ENCODE results near the gene FAM131C.

The FAM131C gene

DNA sequence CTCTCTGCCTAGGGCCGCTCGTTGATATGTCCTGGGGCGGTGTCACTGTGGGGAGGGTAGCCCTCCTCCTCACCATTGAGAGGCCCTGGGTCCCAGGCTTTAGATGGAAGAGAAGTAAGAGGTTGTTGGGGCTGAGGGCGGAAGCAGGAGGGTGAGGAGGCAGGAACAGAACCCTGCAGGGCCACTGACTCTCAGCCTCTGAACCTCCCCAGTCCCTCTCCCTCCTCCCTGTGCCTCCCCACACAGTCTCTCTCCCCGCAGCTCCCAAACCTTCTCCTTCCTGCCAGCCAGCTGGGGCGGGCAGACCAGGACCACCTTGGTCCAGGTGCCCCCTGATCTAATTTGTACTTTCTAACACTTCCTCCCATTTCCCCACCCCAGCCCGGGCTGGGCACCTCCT lies 14.3 kb upstream of the FAM131C start:
- Histone ChIP-seq H3K9ac (ENCODE audit: low read depth, low read length, poor library complexity) (no peak overlapping the region), H4K8ac (ENCODE audit: low read depth, low read length) (peak overlapping the region; percentile 58), H3K4me2 (ENCODE audit: insufficient read depth, low read length, poor library complexity, severe bottlenecking) (no peak overlapping the region), H4K91ac (ENCODE audit: low read depth, low read length, poor library complexity) (peak overlapping the region; percentile 7), H3K18ac (ENCODE audit: low read length) (peak overlapping the region; percentile 91), H3K27ac (replicated peaks; ENCODE audit: low read length) (no peak overlapping the region), H3K36me3 (replicated peaks in 1 of 2; ENCODE audit: control insufficient read depth in 2 of 2, insufficient read depth in 2 of 2, low read length in 2 of 2) (no peaks in the 10 kb centered on the region), H3K27me3 (ENCODE audit: control insufficient read depth in 3 of 3, insufficient read depth in 3 of 3, low read depth in 1 of 3, low read length in 3 of 3) (peaks cover 0 to 23% (median 0%) of the 10 kb centered on the region in 3 experiments), H3K79me1 (ENCODE audit: low read depth, low read length) (no peaks in the 10 kb centered on the region), H2BK120ac (ENCODE audit: low read depth, low read length) (peak overlapping the region; percentile 56), H2BK5ac (ENCODE audit: low read length) (no peak overlapping the region), H2AK5ac (ENCODE audit: low read depth, low read length) (peak overlapping the region; percentile 99), H3K4me3 (ENCODE audit: low read length in 2 of 2) (no peak overlapping the region), H2AFZ (ENCODE audit: low read length) (no peak overlapping the region), H2BK15ac (ENCODE audit: low read length) (peak overlapping the region; percentile 90), H3K4me1 (ENCODE audit: control insufficient read depth in 2 of 2, insufficient read depth in 1 of 2, low read depth in 1 of 2, low read length in 2 of 2) (peaks cover 0 to 10% of the 10 kb centered on the region in 2 donors), H3K23ac (ENCODE audit: low read depth, low read length, poor library complexity) (no peak overlapping the region), H3K14ac (ENCODE audit: low read length) (peak overlapping the region; percentile 77), H2BK12ac (ENCODE audit: low read length) (peak overlapping the region; percentile 89), H3K9me3 (replicated peaks in 1 of 2; ENCODE audit: control insufficient read depth in 2 of 2, insufficient read depth in 1 of 2, low read depth in 1 of 2, low read length in 2 of 2) (no peaks in the 10 kb centered on the region), H3K4ac (ENCODE audit: low read length) (no peak overlapping the region)
- no peak for DNase-seq (ENCODE audit: low spot score)
- no CpG with 5 or more reads among the region's 7 CpGs for WGBS, 2 donors (ENCODE audit: extremely low coverage in 2 of 2, insufficient read length in 2 of 2, insufficient replicate concordance in 1 of 2)

DNA sequence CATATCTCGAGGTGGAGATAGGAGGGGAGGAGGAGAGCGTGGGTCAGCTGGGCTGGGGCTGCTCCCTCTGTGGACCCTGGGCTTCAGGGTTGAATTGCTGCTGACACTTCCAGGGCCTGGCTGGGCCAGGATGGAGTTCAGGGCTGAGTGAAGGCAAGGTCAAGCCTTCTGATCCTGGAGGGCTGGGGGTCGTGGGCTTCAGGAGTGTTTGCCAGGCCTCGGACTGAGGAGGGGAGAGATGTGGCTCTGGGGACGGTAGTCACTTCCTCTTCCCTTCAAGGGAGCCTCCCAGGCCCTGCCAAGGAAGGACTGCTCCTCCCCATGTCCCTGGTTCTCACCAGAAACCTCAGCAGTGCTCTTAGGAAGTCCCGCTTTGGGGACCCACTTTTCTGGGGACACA lies 12.1 kb upstream of the FAM131C start:
- peak overlapping the region; percentile 13 for H3K14ac ChIP-seq (ENCODE audit: low read length)
- no peaks in the 10 kb centered on the region for H3K9me3 ChIP-seq (replicated peaks in 1 of 2; ENCODE audit: control insufficient read depth in 2 of 2, insufficient read depth in 1 of 2, low read depth in 1 of 2, low read length in 2 of 2)
- H2BK12ac ChIP-seq (ENCODE audit: low read length), result no peak overlapping the region
- no peak overlapping the region for H4K91ac ChIP-seq (ENCODE audit: low read depth, low read length, poor library complexity)
- H3K79me1 ChIP-seq (ENCODE audit: low read depth, low read length), result no peaks in the 10 kb centered on the region
- peaks cover 0 to 15% (median 0%) of the 10 kb centered on the region in 3 experiments for H3K27me3 ChIP-seq (ENCODE audit: control insufficient read depth in 3 of 3, insufficient read depth in 3 of 3, low read depth in 1 of 3, low read length in 3 of 3)
- H2AFZ ChIP-seq (ENCODE audit: low read length), result peak overlapping the region; percentile 64
- no peak overlapping the region for H3K23ac ChIP-seq (ENCODE audit: low read depth, low read length, poor library complexity)
- peak overlapping the region; percentile 39 for H3K9ac ChIP-seq (ENCODE audit: low read depth, low read length, poor library complexity)
- H3K4me1 ChIP-seq (ENCODE audit: control insufficient read depth in 2 of 2, insufficient read depth in 1 of 2, low read depth in 1 of 2, low read length in 2 of 2), result peaks cover 0 to 8% of the 10 kb centered on the region in 2 donors
- H2AK5ac ChIP-seq (ENCODE audit: low read depth, low read length), result no peak overlapping the region
- peak overlapping the region; percentile 55 for H3K18ac ChIP-seq (ENCODE audit: low read length)
- no CpG with 5 or more reads among the region's 6 CpGs for WGBS, 2 donors (ENCODE audit: extremely low coverage in 2 of 2, insufficient read length in 2 of 2, insufficient replicate concordance in 1 of 2)
- H4K8ac ChIP-seq (ENCODE audit: low read depth, low read length), result no peak overlapping the region
- H3K4ac ChIP-seq (ENCODE audit: low read length), result no peak overlapping the region
- no peaks in the 10 kb centered on the region for H3K36me3 ChIP-seq (replicated peaks in 1 of 2; ENCODE audit: control insufficient read depth in 2 of 2, insufficient read depth in 2 of 2, low read length in 2 of 2)
- H2BK15ac ChIP-seq (ENCODE audit: low read length), result peak overlapping the region; percentile 47
- no peak for DNase-seq (ENCODE audit: low spot score)
- H3K4me2 ChIP-seq (ENCODE audit: insufficient read depth, low read length, poor library complexity, severe bottlenecking), result no peak overlapping the region
- H2BK120ac ChIP-seq (ENCODE audit: low read depth, low read length), result no peak overlapping the region
- no peak overlapping the region for H3K4me3 ChIP-seq (ENCODE audit: low read length in 2 of 2)
- no peak overlapping the region for H3K27ac ChIP-seq (replicated peaks; ENCODE audit: low read length)
- peak overlapping the region; percentile 58 for H2BK5ac ChIP-seq (ENCODE audit: low read length)

DNA sequence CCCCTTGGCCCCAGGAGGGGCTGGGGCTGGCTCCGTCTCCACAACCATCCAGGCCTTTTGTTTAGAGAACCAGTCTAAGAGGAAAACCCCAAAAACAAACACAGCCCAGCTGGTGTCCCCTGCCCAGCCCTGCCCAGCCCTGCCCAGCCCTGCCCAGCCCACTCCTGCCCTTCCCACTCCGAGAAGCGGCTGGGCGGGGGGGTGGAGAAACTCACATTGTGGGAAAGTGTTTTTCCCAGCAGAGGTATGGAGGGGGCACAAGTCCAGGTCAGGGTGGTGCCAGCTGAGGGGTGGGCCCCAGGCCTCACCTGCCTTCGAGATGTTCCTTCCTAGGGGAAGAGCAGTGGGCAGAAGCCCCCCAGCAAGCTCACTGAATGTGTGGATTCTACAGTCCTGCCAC lies 10.0 kb upstream of the FAM131C start:
- no CpG with 5 or more reads among the region's 5 CpGs for WGBS, 2 donors (ENCODE audit: extremely low coverage in 2 of 2, insufficient read length in 2 of 2, insufficient replicate concordance in 1 of 2)
- Histone ChIP-seq H3K4me2 (ENCODE audit: insufficient read depth, low read length, poor library complexity, severe bottlenecking) (no peak overlapping the region), H2BK15ac (ENCODE audit: low read length) (peak overlapping the region; percentile 85), H3K9me3 (replicated peaks in 1 of 2; ENCODE audit: control insufficient read depth in 2 of 2, insufficient read depth in 1 of 2, low read depth in 1 of 2, low read length in 2 of 2) (no peaks in the 10 kb centered on the region), H3K4me1 (ENCODE audit: control insufficient read depth in 2 of 2, insufficient read depth in 1 of 2, low read depth in 1 of 2, low read length in 2 of 2) (peaks cover 5 to 9% of the 10 kb centered on the region in 2 donors), H3K27ac (replicated peaks; ENCODE audit: low read length) (no peak overlapping the region), H2BK5ac (ENCODE audit: low read length) (no peak overlapping the region), H2AFZ (ENCODE audit: low read length) (no peak overlapping the region), H3K36me3 (replicated peaks in 1 of 2; ENCODE audit: control insufficient read depth in 2 of 2, insufficient read depth in 2 of 2, low read length in 2 of 2) (no peaks in the 10 kb centered on the region), H4K91ac (ENCODE audit: low read depth, low read length, poor library complexity) (no peak overlapping the region), H3K79me1 (ENCODE audit: low read depth, low read length) (no peaks in the 10 kb centered on the region), H2BK120ac (ENCODE audit: low read depth, low read length) (peak overlapping the region; percentile 26), H3K18ac (ENCODE audit: low read length) (peak overlapping the region; percentile 92), H3K9ac (ENCODE audit: low read depth, low read length, poor library complexity) (no peak overlapping the region), H2BK12ac (ENCODE audit: low read length) (peak overlapping the region; percentile 58), H3K27me3 (ENCODE audit: control insufficient read depth in 3 of 3, insufficient read depth in 3 of 3, low read depth in 1 of 3, low read length in 3 of 3) (peaks cover 0 to 9% (median 0%) of the 10 kb centered on the region in 3 experiments), H3K14ac (ENCODE audit: low read length) (no peak overlapping the region), H3K4me3 (ENCODE audit: low read length in 2 of 2) (no peak overlapping the region), H4K8ac (ENCODE audit: low read depth, low read length) (no peak overlapping the region), H3K23ac (ENCODE audit: low read depth, low read length, poor library complexity) (no peak overlapping the region), H3K4ac (ENCODE audit: low read length) (no peak overlapping the region), H2AK5ac (ENCODE audit: low read depth, low read length) (peak overlapping the region; percentile 98)
- DNase-seq (ENCODE audit: low spot score), result no peak

DNA sequence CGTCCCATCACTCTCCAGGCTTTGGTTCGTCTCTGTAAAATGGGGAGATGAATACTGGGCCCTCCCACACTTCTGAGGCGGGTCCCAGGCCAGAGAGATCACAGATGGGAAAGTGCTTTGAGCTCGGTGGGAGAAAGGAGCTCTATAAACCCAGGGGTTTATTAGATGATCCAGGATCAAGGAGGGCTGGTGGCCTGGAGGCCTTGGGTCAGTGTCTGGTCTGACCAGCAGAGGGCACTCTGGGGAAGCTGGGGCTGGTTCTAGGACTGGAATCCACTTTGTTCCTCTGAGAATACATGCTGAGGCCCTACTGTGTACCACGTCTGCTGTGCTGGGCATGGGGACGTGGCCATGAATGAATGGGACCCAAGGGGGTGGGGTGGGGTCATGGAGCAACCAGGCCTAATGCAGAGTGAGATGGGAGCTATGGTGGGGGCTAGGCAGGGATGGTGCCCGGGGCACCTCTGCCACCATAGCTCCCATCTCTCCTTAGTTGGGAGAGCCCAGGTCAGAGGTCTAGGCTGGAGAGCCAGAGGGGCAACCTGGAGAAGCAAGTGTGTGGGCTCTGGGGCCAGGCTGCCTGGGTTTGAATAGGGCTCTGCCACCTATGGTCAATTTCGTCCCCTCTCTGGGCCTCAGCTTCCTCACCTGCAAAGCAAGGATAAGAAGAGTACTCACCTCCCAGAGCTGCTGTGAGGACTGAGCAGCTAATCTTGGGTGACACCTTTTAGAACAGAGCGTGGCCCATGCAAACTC lies 9.0 kb upstream of the FAM131C start:
- H3K23ac ChIP-seq (ENCODE audit: low read depth, low read length, poor library complexity), result peak overlapping the region; percentile 12
- peak; percentile 74 for DNase-seq (ENCODE audit: low spot score)
- peaks cover 5 to 8% of the 10 kb centered on the region in 2 donors for H3K4me1 ChIP-seq (ENCODE audit: control insufficient read depth in 2 of 2, insufficient read depth in 1 of 2, low read depth in 1 of 2, low read length in 2 of 2)
- no peaks in the 10 kb centered on the region for H3K36me3 ChIP-seq (replicated peaks in 1 of 2; ENCODE audit: control insufficient read depth in 2 of 2, insufficient read depth in 2 of 2, low read length in 2 of 2)
- peak overlapping the region; percentile 14 for H2BK120ac ChIP-seq (ENCODE audit: low read depth, low read length)
- H2BK12ac ChIP-seq (ENCODE audit: low read length), result peak overlapping the region; percentile 24
- no peak overlapping the region for H4K8ac ChIP-seq (ENCODE audit: low read depth, low read length)
- H3K18ac ChIP-seq (ENCODE audit: low read length), result peak overlapping the region; percentile 11
- H3K4me2 ChIP-seq (ENCODE audit: insufficient read depth, low read length, poor library complexity, severe bottlenecking), result no peak overlapping the region
- peaks cover 0 to 6% (median 0%) of the 10 kb centered on the region in 3 experiments for H3K27me3 ChIP-seq (ENCODE audit: control insufficient read depth in 3 of 3, insufficient read depth in 3 of 3, low read depth in 1 of 3, low read length in 3 of 3)
- no peaks in the 10 kb centered on the region for H3K9me3 ChIP-seq (replicated peaks in 1 of 2; ENCODE audit: control insufficient read depth in 2 of 2, insufficient read depth in 1 of 2, low read depth in 1 of 2, low read length in 2 of 2)
- no peak overlapping the region for H3K9ac ChIP-seq (ENCODE audit: low read depth, low read length, poor library complexity)
- H2AFZ ChIP-seq (ENCODE audit: low read length), result no peak overlapping the region
- H3K79me1 ChIP-seq (ENCODE audit: low read depth, low read length), result no peaks in the 10 kb centered on the region
- no CpG with 5 or more reads among the region's 9 CpGs for WGBS, 2 donors (ENCODE audit: extremely low coverage in 2 of 2, insufficient read length in 2 of 2, insufficient replicate concordance in 1 of 2)
- no peak overlapping the region for H3K4ac ChIP-seq (ENCODE audit: low read length)
- H2BK5ac ChIP-seq (ENCODE audit: low read length), result peak overlapping the region; percentile 84
- H4K91ac ChIP-seq (ENCODE audit: low read depth, low read length, poor library complexity), result no peak overlapping the region
- H3K14ac ChIP-seq (ENCODE audit: low read length), result no peak overlapping the region
- H2AK5ac ChIP-seq (ENCODE audit: low read depth, low read length), result peak overlapping the region; percentile 98
- no peak overlapping the region for H3K4me3 ChIP-seq (ENCODE audit: low read length in 2 of 2)
- peak overlapping the region; percentile 3 for H2BK15ac ChIP-seq (ENCODE audit: low read length)
- no peak overlapping the region for H3K27ac ChIP-seq (replicated peaks; ENCODE audit: low read length)

Data from neuronal stem cell (in vitro differentiated cells).